IMR-90 (cell line): ENCODE data around the gene TREM2. TPM values are rescaled to one million over a fixed set of nuclear protein-coding genes. Genes with fewer than 3 reads are reported as not detected.
"Not testable (repeated sequence)": the region's sequence is repeated elsewhere in the genome, so short reads cannot be mapped to it uniquely, and the experiment has no call there.

Source experiments
- ATAC-seq: fragments of 200-7000 bp; cut with Tn5 transposase; 2 replicates; pipeline ENCODE4 v1.9.1; 2020; ENCODE audit warnings: low read depth, mild to moderate bottlenecking, moderate library complexity
- BruUV-seq: library from RNA; stranded (reverse); fragments of 400-500 nt; replicated peaks from 2 replicates; lab custom pipeline; 2021; lab: Mats Ljungman, UMichigan
- CTCF ChIA-PET: fragments of 300-600 bp; formaldehyde crosslinking; extraction: SDS; loops from one replicate; lab custom pipeline; 2021; ENCODE audit warnings: antibody characterized with exemption; lab: Yijun Ruan, JAX
- POLR2A ChIA-PET: fragments of 300-600 bp; sonication (Branson Sonifier 250); formaldehyde crosslinking; loops from one replicate; lab custom pipeline; 2022; ENCODE audit warnings: antibody characterized with exemption; ENCODE audit not compliant: unreplicated experiment; lab: Charles Lee
- DNase-seq: peaks from one replicate; pipeline ENCODE4 v3.0.0; 2013
- H2AFZ ChIP-seq: replicated peaks from 2 replicates; pipeline ENCODE3; 2013; ENCODE audit warnings: low read length, mild to moderate bottlenecking; ENCODE audit not compliant: poor library complexity
- H2AK5ac ChIP-seq: 2 replicates; pipeline ENCODE4 v1.6.1; 2013; ENCODE audit warnings: low read depth, low read length, inconsistent platforms
- H2AK9ac ChIP-seq: replicated peaks from 2 replicates; pipeline ENCODE3; 2013; ENCODE audit warnings: mild to moderate bottlenecking, low read depth, low read length, moderate library complexity; ENCODE audit not compliant: poor library complexity
- H2BK120ac ChIP-seq: 2 replicates; pipeline ENCODE4 v1.6.1; 2013; ENCODE audit warnings: low read depth, low read length, inconsistent platforms
- H2BK15ac ChIP-seq: 3 replicates; pipeline ENCODE4 v1.6.1; 2013; ENCODE audit warnings: low read depth, low read length, inconsistent platforms
- H2BK20ac ChIP-seq: 2 replicates; pipeline ENCODE4 v1.6.1; 2013; ENCODE audit warnings: low read depth, mild to moderate bottlenecking, inconsistent platforms, low read length, moderate library complexity
- H2BK5ac ChIP-seq: 2 replicates; pipeline ENCODE4 v1.6.1; 2013; ENCODE audit warnings: mild to moderate bottlenecking, low read depth, low read length, inconsistent platforms; ENCODE audit not compliant: poor library complexity, severe bottlenecking
- H3K14ac ChIP-seq: replicated peaks from 2 replicates; pipeline ENCODE4 v1.6.1; 2013; ENCODE audit warnings: low read depth, low read length, inconsistent platforms
- H3K18ac ChIP-seq: 2 replicates; pipeline ENCODE4 v1.6.1; 2013; ENCODE audit warnings: low read depth, low read length, control low read depth
- H3K23ac ChIP-seq: 2 replicates; pipeline ENCODE4 v1.6.1; 2013; ENCODE audit warnings: low read depth, low read length, inconsistent platforms
- H3K27ac ChIP-seq: 2 replicates; pipeline ENCODE4 v1.5.1; 2013; ENCODE audit warnings: mild to moderate bottlenecking, control low read depth, low read length; ENCODE audit not compliant: insufficient read depth
- H3K27me3 ChIP-seq: 2 replicates; pipeline ENCODE4 v1.6.1; 2013; ENCODE audit warnings: low read length; ENCODE audit not compliant: control insufficient read depth, insufficient read depth
- H3K36me3 ChIP-seq: 2 replicates; pipeline ENCODE4 v1.6.1; 2013; ENCODE audit warnings: low read length, mixed read lengths; ENCODE audit not compliant: control insufficient read depth, insufficient read depth
- H3K4ac ChIP-seq: 2 replicates; pipeline ENCODE4 v1.6.1; 2013; ENCODE audit warnings: low read depth, low read length, inconsistent platforms
- H3K4me1 ChIP-seq: 2 replicates; pipeline ENCODE4 v1.6.1; 2013; ENCODE audit warnings: low read length, mixed read lengths; ENCODE audit not compliant: control insufficient read depth, insufficient read depth
- H3K4me2 ChIP-seq: 2 replicates; pipeline ENCODE4 v1.6.1; 2013; ENCODE audit warnings: low read depth, mild to moderate bottlenecking, control low read depth, low read length, moderate library complexity
- H3K4me3 ChIP-seq: 2 replicates; pipeline ENCODE4 v1.5.1; 2013; ENCODE audit warnings: low read depth, mild to moderate bottlenecking, control low read depth, low read length, moderate library complexity; ENCODE audit not compliant: insufficient read depth
- H3K56ac ChIP-seq: 2 replicates; pipeline ENCODE4 v1.6.1; 2013; ENCODE audit warnings: low read length, inconsistent platforms; ENCODE audit not compliant: insufficient read depth; ENCODE audit errors: extremely low read depth
- H3K79me1 ChIP-seq, 2 experiments: 2 replicates each; pipeline ENCODE4 v1.6.1; 2013; ENCODE audit warnings: low read length in 2 of 2, inconsistent platforms in 1 of 2, low read depth in 1 of 2
- H3K9ac ChIP-seq: 2 replicates; pipeline ENCODE4 v1.6.1; 2013; ENCODE audit warnings: low read depth, low read length, control low read depth
- H3K9me1 ChIP-seq: 2 replicates; pipeline ENCODE4 v1.6.1; 2013; ENCODE audit warnings: low read length, inconsistent platforms; ENCODE audit not compliant: insufficient read depth
- H3K9me3 ChIP-seq: 2 replicates; pipeline ENCODE4 v1.6.1; 2013; ENCODE audit warnings: low read length; ENCODE audit not compliant: control insufficient read depth, insufficient read depth
- H4K20me1 ChIP-seq: 2 replicates; pipeline ENCODE4 v1.6.1; 2013; ENCODE audit warnings: low read length, inconsistent platforms; ENCODE audit not compliant: insufficient read depth
- H4K5ac ChIP-seq: 2 replicates; pipeline ENCODE4 v1.6.1; 2013; ENCODE audit warnings: mild to moderate bottlenecking, low read depth, low read length, control low read depth
- H4K8ac ChIP-seq, 2 experiments: 2 replicates each; pipeline ENCODE4 v1.6.1; 2013; ENCODE audit warnings: low read depth in 2 of 2, low read length in 2 of 2, control low read depth in 1 of 2, inconsistent platforms in 1 of 2
- H4K91ac ChIP-seq: 2 replicates; pipeline ENCODE4 v1.6.1; 2013; ENCODE audit warnings: low read depth, low read length, inconsistent platforms; ENCODE audit not compliant: insufficient read depth
- whole genome bisulfite sequencing, 2 experiments: methylation state at CpG; one replicate each; pipeline versions ENCODE4 v1.1.5 to v1.1.7; 2013; ENCODE audit warnings: missing lambda C conversion rate in 2 of 2; ENCODE audit not compliant: insufficient read length in 1 of 2; ENCODE audit errors: extremely low coverage in 2 of 2; 5-methylcytosine and 5-hydroxymethylcytosine counted together
- dilution Hi-C: fragments of 300-500 bp; cut with HindIII; formaldehyde crosslinking; loops from one replicate; pipeline ENCODE4 v1.14.3; 2018; ENCODE audit warnings: low sequenced_read_pairs; ENCODE audit not compliant: unreplicated experiment
- in situ Hi-C: fragments of 300-500 bp; cut with MboI; formaldehyde crosslinking; loops from 3 replicates; pipeline ENCODE4 v1.14.3; 2019; ENCODE audit warnings: low sequenced_read_pairs, inconsistent platforms, mixed read lengths
- intact Hi-C: fragments of 100-400 bp; cut with micrococcal nuclease; formaldehyde crosslinking; loops from 2 replicates; pipeline ENCODE4 v1.10.0; 2022
- polyA plus RNA-seq, 3 experiments: library from polyadenylated mRNA; depleted of rRNA; stranded (reverse); fragments of >200 nt; gene quantifications; 2 replicates each; pipeline ENCODE4 v1.2.3, GENCODE V29; 2012; ENCODE audit warnings: low replicate concordance in 1 of 3
- total RNA-seq: library from RNA; depleted of rRNA; stranded (reverse); fragments of >200 nt; gene quantifications from 2 replicates; pipeline ENCODE4 v1.2.3, GENCODE V29; 2012

Gene TREM2
- total and polyA plus RNA-seq, 2 of the 4 experiments (the other 2 are of a cell fraction), result not detected

DNA sequence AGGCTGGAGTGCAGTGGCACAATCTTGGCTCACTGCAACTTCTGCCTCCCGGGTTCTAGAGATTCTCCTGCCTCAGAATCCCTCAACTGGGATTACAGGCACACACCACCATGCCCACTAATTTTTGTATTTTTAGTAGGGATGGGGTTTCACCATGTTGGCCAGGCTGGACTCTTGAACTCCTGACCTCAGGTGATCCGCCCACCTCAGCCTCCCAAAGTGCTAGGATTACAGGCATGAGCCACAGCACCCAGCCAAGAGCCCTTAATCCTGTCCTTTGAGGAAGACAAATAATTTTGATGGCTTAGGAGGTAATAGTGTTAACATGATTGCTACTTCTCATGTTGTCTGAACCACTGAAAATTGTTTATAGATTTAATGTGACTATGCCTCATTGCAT is 47.9 kb downstream of the TREM2 start:
- H4K20me1 ChIP-seq, ATAC-seq, H3K27ac ChIP-seq, H2AK5ac ChIP-seq, DNase-seq, H3K14ac ChIP-seq, H3K4me2 ChIP-seq, dilution Hi-C loops, CTCF ChIA-PET, H3K9me1 ChIP-seq, H2AK9ac ChIP-seq, H2BK5ac ChIP-seq, H3K9me3 ChIP-seq, H3K23ac ChIP-seq, H3K18ac ChIP-seq, H2AFZ ChIP-seq, H3K79me1 ChIP-seq, H2BK120ac ChIP-seq, H3K56ac ChIP-seq, H4K8ac ChIP-seq, H4K91ac ChIP-seq, in situ Hi-C loops, H3K36me3 ChIP-seq, intact Hi-C loops, H3K27me3 ChIP-seq, H2BK15ac ChIP-seq, H4K5ac ChIP-seq, H3K4ac ChIP-seq, H2BK20ac ChIP-seq, H3K4me3 ChIP-seq, H3K9ac ChIP-seq, POLR2A ChIA-PET, H3K4me1 ChIP-seq, BruUV-seq: not testable (repeated sequence)
- no CpG with 5 or more reads among the region's 2 CpGs for WGBS, 2 experiments
